Activated CD8-positive, alpha-beta T cell treated with anti-CD3 and anti-CD28 coated beads for 36 hours (primary cell): ENCODE results near the gene CBX4. TPM values are rescaled to one million over a fixed set of nuclear protein-coding genes. Genes with fewer than 3 reads are reported as not detected.
A peak's percentile ranks its signal among the peaks of the same experiment; 100 is the strongest.

Experiments used
- ATAC-seq: fragments of 200-7000 bp; cut with Tn5 transposase; one replicate; pipeline ENCODE4 v1.10.0; 2021; ENCODE audit warnings: mild to moderate bottlenecking, moderate library complexity
- CTCF ChIA-PET: fragments of 350-600 bp; sonication (Branson Sonifier 250); formaldehyde crosslinking; loops from one replicate; lab custom pipeline; 2021; ENCODE audit warnings: antibody characterized with exemption; lab: Charles Lee
- POLR2A ChIA-PET: fragments of 350-600 bp; sonication (Branson Sonifier 250); formaldehyde crosslinking; loops from one replicate; lab custom pipeline; 2021; ENCODE audit warnings: antibody characterized with exemption; lab: Charles Lee
- DNase-seq: peaks from one replicate; pipeline ENCODE4 v3.0.0-alpha.2; 2020
- H3K27ac Mint-ChIP-seq: one replicate; pipeline ENCODE4 v1.8.0; 2021; ENCODE audit warnings: mild to moderate bottlenecking, mixed read lengths
- H3K27me3 Mint-ChIP-seq: one replicate; pipeline ENCODE4 v1.8.0; 2021; ENCODE audit warnings: mixed read lengths
- H3K36me3 Mint-ChIP-seq: one replicate; pipeline ENCODE4 v1.8.0; 2021; ENCODE audit warnings: low read depth, mixed read lengths
- H3K4me1 Mint-ChIP-seq: one replicate; pipeline ENCODE4 v1.8.0; 2021; ENCODE audit warnings: low read depth, mixed read lengths
- H3K4me3 Mint-ChIP-seq: one replicate; pipeline ENCODE4 v1.8.0; 2021; ENCODE audit warnings: mild to moderate bottlenecking, moderate library complexity, mixed read lengths
- H3K9me3 Mint-ChIP-seq: one replicate; pipeline ENCODE4 v1.8.0; 2021; ENCODE audit warnings: mixed read lengths
- CTCF ChIP-seq: fragments of 200-600 bp; IDR thresholded peaks from one replicate; pipeline ENCODE4 v1.8.0; 2022; ENCODE audit warnings: antibody characterized with exemption, mild to moderate bottlenecking
- intact Hi-C: fragments of 100-400 bp; cut with micrococcal nuclease; formaldehyde crosslinking; loops from one replicate; pipeline ENCODE4 v1.10.0; 2022
- total RNA-seq, 2 experiments: library from RNA; stranded (reverse); gene quantifications; one replicate each; pipeline ENCODE4 v1.2.3, GENCODE V29; 2021

CBX4 gene
- total RNA-seq, 2 experiments from 2014 or later = 23.9 to 28.0 TPM

GRCh38 chr17:79806446-79806760 is 32.8 kb downstream of the CBX4 start:
- H3K9me3 Mint-ChIP-seq = no peaks in the 10 kb centered on the region
- peaks cover 42% of the 10 kb centered on the region for H3K4me1 Mint-ChIP-seq
- peaks cover 2% of the 10 kb centered on the region for H3K36me3 Mint-ChIP-seq
- DNase-seq (no peak), ATAC-seq (no peak)
- ChIA-PET CTCF (interaction anchor here (0.7 to 2.6 kb wide), 2 partner anchors 35 to 61 kb away, joined by 5 to 10 read pairs; no protein-coding TSS in a partner anchor), POLR2A (interaction anchor here (3.9 kb wide), 1 partner anchor 33 kb away, joined by 11 read pairs; the partner anchor contains the start of gene CBX4)
- intact Hi-C loops = no loop called here
- no peak overlapping the region for H3K4me3 Mint-ChIP-seq
- no peak for TF ChIP-seq CTCF
- no peak overlapping the region for H3K27ac Mint-ChIP-seq
- peaks cover 68% of the 10 kb centered on the region for H3K27me3 Mint-ChIP-seq

- intact Hi-C loops = no loop called here
- DNase-seq (peak; percentile 61), ATAC-seq (peak; percentile 2)
- POLR2A ChIA-PET = interaction anchor here (1.0 to 5.6 kb wide), 12 partner anchors 7 to 296 kb away, joined by 3 to 34 read pairs (median 4); partner anchors contain the start of genes CBX4 and GAA
- Mint-ChIP-seq H3K27me3 (peaks cover 70% of the 10 kb centered on the region), H3K4me3 (peak overlapping the region; percentile 74), H3K36me3 (peaks cover 2% of the 10 kb centered on the region), H3K4me1 (peaks cover 43% of the 10 kb centered on the region), H3K9me3 (no peaks in the 10 kb centered on the region), H3K27ac (peak overlapping the region; percentile 89)
- TF ChIP-seq CTCF = no peak
- CTCF ChIA-PET = interaction anchor here (0.7 to 2.7 kb wide), 9 partner anchors 7 to 296 kb away, joined by 3 to 10 read pairs (median 4); partner anchors contain the start of genes CBX4 and GAA
Observed at GRCh38 chr17:79804856-79805696, 34.2 kb downstream of the CBX4 start.

- Mint-ChIP-seq H3K27me3 (peaks cover 74% of the 10 kb centered on the region), H3K36me3 (peaks cover 2% of the 10 kb centered on the region), H3K4me3 (peak overlapping the region; percentile 74), H3K27ac (peak overlapping the region; percentile 89), H3K9me3 (no peaks in the 10 kb centered on the region), H3K4me1 (peaks cover 48% of the 10 kb centered on the region)
- ATAC-seq (peak; percentile 78), DNase-seq (peak; percentile 95)
- intact Hi-C loops = no loop called here
- TF ChIP-seq CTCF = no peak
- ChIA-PET POLR2A (interaction anchor here (0.8 to 5.6 kb wide), 12 partner anchors 8 to 297 kb away, joined by 3 to 34 read pairs (median 4); partner anchors contain the start of genes CBX4 and GAA), CTCF (interaction anchor here (0.7 to 2.7 kb wide), 9 partner anchors 8 to 188 kb away, joined by 3 to 10 read pairs (median 3); partner anchors contain the start of gene CBX4)
Observed at GRCh38 chr17:79803997-79804855, 35.0 kb downstream of the CBX4 start.

GRCh38 chr17:79803421-79803996 is 35.7 kb downstream of the CBX4 start:
- POLR2A ChIA-PET = interaction anchor here (0.6 to 5.6 kb wide), 8 partner anchors 9 to 211 kb away, joined by 3 to 34 read pairs (median 4); partner anchors contain the start of gene CBX4

More at GRCh38 chr17:79803421-79803996, 35.7 kb downstream of the CBX4 start:
- Mint-ChIP-seq H3K36me3 (peaks cover 2% of the 10 kb centered on the region), H3K9me3 (no peaks in the 10 kb centered on the region), H3K4me3 (no peak overlapping the region), H3K27me3 (peaks cover 72% of the 10 kb centered on the region), H3K4me1 (peaks cover 48% of the 10 kb centered on the region), H3K27ac (no peak overlapping the region)
- ATAC-seq (no peak), DNase-seq (no peak)
- CTCF ChIA-PET = interaction anchor here (1.1 to 2.7 kb wide), 3 partner anchors 14 to 41 kb away, joined by 3 to 10 read pairs (median 6); no protein-coding TSS in a partner anchor
- no peak for TF ChIP-seq CTCF
- intact Hi-C loops = no loop called here
